Measurements from ENCODE around the gene NISCH. TPM values are rescaled to one million over a fixed set of nuclear protein-coding genes. Genes with fewer than 3 reads are reported as not detected.

NISCH gene
- total and polyA plus RNA-seq, 2 experiments from 2014 or later, result 18.4 to 76.4 TPM

DNA sequence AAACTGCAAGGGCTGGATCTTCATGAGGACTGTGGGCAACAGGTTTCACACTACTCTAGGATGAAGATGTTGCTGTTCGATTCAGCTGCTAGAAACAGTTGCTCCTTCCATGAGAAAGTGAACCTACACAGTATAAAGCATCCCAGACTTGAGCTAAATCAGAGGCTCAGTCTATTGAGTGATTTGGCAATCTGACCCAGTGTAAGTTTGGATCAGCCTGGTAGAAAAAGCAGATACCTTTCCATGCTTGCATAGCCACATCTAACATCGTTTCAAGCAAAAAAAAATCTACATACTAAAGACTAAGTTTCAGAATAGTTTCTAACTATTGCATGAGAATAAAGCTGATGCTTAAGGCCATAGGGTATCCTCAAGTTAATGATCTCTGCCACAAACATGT lies 85.6 kb downstream of the NISCH start:
- Histone ChIP-seq H3K4me2 (no peak overlapping the region), H3K27me3 (ENCODE audit: insufficient read depth) (no peaks in the 10 kb centered on the region), H3K79me2 (replicated peaks; ENCODE audit: insufficient read depth) (peaks cover 34% of the 10 kb centered on the region), H3K4me1 (ENCODE audit: insufficient read depth) (peaks cover 20% of the 10 kb centered on the region), H3F3A (replicated peaks; ENCODE audit: low read depth) (no peaks in the 10 kb centered on the region; the same call in none of the 2 replicates), H3K27ac (ENCODE audit: low read depth) (no peak overlapping the region), H3K9me2 (ENCODE audit: insufficient read depth) (no peaks in the 10 kb centered on the region), H3K36me3 (ENCODE audit: insufficient read depth) (peaks cover 4% of the 10 kb centered on the region; the same call in 1 of the 2 replicates), H3K4me3 (no peak overlapping the region), H2AFZ (no peak overlapping the region), H4K20me1 (replicated peaks; ENCODE audit: insufficient read depth) (peaks cover 54% of the 10 kb centered on the region)
- ATAC-seq, result no peak
- Mint-ChIP-seq H3K27me3 (ENCODE audit: insufficient read depth, low read depth, poor library complexity) (peaks cover 15% of the 10 kb centered on the region), H3K4me3 (no peak overlapping the region), H3K27ac (no peak overlapping the region), H3K4me1 (peaks cover 21% of the 10 kb centered on the region), H3K9me3 (no peaks in the 10 kb centered on the region), H3K36me3 (ENCODE audit: low read depth) (peaks cover 28% of the 10 kb centered on the region)
- TF ChIP-seq EZH2 (IDR thresholded peaks at IDR 0.05; ENCODE audit: low read depth, unreplicated experiment) (no peak), POLR2AphosphoS5 (IDR thresholded peaks at IDR 0.05; ENCODE audit: low read depth) (no peak), NANOG (IDR thresholded peaks at IDR 0.05; ENCODE audit: borderline replicate concordance) (no peak), JUNB (IDR thresholded peaks at IDR 0.05; ENCODE audit: unreplicated experiment) (no peak), CREB1 (CRISPR knock-in tag; IDR thresholded peaks at IDR 0.05; ENCODE audit: low read depth) (no peak), EZH2phosphoT487 (IDR thresholded peaks at IDR 0.05; ENCODE audit: unreplicated experiment) (no peak), STAT1 (IDR thresholded peaks at IDR 0.05; ENCODE audit: unreplicated experiment) (no peak), ZNF331 (CRISPR knock-in tag; IDR thresholded peaks at IDR 0.05; ENCODE audit: low read depth) (no peak), ZNF114 (CRISPR knock-in tag; IDR thresholded peaks at IDR 0.05) (no peak)
- TF ChIP-seq, protein P1, sequence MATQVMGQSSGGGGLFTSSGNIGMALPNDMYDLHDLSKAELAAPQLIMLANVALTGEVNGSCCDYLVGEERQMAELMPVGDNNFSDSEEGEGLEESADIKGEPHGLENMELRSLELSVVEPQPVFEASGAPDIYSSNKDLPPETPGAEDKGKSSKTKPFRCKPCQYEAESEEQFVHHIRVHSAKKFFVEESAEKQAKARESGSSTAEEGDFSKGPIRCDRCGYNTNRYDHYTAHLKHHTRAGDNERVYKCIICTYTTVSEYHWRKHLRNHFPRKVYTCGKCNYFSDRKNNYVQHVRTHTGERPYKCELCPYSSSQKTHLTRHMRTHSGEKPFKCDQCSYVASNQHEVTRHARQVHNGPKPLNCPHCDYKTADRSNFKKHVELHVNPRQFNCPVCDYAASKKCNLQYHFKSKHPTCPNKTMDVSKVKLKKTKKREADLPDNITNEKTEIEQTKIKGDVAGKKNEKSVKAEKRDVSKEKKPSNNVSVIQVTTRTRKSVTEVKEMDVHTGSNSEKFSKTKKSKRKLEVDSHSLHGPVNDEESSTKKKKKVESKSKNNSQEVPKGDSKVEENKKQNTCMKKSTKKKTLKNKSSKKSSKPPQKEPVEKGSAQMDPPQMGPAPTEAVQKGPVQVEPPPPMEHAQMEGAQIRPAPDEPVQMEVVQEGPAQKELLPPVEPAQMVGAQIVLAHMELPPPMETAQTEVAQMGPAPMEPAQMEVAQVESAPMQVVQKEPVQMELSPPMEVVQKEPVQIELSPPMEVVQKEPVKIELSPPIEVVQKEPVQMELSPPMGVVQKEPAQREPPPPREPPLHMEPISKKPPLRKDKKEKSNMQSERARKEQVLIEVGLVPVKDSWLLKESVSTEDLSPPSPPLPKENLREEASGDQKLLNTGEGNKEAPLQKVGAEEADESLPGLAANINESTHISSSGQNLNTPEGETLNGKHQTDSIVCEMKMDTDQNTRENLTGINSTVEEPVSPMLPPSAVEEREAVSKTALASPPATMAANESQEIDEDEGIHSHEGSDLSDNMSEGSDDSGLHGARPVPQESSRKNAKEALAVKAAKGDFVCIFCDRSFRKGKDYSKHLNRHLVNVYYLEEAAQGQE (IDR thresholded peaks at IDR 0.05; ENCODE audit: unreplicated experiment), result no peak
- TF ChIP-seq, protein P2, sequence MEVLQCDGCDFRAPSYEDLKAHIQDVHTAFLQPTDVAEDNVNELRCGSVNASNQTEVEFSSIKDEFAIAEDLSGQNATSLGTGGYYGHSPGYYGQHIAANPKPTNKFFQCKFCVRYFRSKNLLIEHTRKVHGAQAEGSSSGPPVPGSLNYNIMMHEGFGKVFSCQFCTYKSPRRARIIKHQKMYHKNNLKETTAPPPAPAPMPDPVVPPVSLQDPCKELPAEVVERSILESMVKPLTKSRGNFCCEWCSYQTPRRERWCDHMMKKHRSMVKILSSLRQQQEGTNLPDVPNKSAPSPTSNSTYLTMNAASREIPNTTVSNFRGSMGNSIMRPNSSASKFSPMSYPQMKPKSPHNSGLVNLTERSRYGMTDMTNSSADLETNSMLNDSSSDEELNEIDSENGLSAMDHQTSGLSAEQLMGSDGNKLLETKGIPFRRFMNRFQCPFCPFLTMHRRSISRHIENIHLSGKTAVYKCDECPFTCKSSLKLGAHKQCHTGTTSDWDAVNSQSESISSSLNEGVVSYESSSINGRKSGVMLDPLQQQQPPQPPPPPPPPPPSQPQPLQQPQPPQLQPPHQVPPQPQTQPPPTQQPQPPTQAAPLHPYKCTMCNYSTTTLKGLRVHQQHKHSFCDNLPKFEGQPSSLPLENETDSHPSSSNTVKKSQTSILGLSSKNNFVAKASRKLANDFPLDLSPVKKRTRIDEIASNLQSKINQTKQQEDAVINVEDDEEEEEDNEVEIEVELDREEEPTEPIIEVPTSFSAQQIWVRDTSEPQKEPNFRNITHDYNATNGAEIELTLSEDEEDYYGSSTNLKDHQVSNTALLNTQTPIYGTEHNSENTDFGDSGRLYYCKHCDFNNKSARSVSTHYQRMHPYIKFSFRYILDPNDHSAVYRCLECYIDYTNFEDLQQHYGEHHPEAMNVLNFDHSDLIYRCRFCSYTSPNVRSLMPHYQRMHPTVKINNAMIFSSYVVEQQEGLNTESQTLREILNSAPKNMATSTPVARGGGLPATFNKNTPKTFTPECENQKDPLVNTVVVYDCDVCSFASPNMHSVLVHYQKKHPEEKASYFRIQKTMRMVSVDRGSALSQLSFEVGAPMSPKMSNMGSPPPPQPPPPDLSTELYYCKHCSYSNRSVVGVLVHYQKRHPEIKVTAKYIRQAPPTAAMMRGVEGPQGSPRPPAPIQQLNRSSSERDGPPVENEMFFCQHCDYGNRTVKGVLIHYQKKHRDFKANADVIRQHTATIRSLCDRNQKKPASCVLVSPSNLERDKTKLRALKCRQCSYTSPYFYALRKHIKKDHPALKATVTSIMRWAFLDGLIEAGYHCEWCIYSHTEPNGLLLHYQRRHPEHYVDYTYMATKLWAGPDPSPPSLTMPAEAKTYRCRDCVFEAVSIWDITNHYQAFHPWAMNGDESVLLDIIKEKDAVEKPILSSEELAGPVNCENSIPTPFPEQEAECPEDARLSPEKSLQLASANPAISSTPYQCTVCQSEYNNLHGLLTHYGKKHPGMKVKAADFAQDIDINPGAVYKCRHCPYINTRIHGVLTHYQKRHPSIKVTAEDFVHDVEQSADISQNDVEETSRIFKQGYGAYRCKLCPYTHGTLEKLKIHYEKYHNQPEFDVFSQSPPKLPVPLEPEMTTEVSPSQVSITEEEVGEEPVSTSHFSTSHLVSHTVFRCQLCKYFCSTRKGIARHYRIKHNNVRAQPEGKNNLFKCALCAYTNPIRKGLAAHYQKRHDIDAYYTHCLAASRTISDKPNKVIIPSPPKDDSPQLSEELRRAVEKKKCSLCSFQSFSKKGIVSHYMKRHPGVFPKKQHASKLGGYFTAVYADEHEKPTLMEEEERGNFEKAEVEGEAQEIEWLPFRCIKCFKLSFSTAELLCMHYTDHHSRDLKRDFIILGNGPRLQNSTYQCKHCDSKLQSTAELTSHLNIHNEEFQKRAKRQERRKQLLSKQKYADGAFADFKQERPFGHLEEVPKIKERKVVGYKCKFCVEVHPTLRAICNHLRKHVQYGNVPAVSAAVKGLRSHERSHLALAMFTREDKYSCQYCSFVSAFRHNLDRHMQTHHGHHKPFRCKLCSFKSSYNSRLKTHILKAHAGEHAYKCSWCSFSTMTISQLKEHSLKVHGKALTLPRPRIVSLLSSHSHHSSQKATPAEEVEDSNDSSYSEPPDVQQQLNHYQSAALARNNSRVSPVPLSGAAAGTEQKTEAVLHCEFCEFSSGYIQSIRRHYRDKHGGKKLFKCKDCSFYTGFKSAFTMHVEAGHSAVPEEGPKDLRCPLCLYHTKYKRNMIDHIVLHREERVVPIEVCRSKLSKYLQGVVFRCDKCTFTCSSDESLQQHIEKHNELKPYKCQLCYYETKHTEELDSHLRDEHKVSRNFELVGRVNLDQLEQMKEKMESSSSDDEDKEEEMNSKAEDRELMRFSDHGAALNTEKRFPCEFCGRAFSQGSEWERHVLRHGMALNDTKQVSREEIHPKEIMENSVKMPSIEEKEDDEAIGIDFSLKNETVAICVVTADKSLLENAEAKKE (CRISPR knock-in tag; IDR thresholded peaks at IDR 0.05), result no peak
- TF ChIP-seq, protein P3, sequence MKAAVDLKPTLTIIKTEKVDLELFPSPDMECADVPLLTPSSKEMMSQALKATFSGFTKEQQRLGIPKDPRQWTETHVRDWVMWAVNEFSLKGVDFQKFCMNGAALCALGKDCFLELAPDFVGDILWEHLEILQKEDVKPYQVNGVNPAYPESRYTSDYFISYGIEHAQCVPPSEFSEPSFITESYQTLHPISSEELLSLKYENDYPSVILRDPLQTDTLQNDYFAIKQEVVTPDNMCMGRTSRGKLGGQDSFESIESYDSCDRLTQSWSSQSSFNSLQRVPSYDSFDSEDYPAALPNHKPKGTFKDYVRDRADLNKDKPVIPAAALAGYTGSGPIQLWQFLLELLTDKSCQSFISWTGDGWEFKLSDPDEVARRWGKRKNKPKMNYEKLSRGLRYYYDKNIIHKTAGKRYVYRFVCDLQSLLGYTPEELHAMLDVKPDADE (IDR thresholded peaks at IDR 0.05), result no peak
- TF ChIP-seq, protein P4, sequence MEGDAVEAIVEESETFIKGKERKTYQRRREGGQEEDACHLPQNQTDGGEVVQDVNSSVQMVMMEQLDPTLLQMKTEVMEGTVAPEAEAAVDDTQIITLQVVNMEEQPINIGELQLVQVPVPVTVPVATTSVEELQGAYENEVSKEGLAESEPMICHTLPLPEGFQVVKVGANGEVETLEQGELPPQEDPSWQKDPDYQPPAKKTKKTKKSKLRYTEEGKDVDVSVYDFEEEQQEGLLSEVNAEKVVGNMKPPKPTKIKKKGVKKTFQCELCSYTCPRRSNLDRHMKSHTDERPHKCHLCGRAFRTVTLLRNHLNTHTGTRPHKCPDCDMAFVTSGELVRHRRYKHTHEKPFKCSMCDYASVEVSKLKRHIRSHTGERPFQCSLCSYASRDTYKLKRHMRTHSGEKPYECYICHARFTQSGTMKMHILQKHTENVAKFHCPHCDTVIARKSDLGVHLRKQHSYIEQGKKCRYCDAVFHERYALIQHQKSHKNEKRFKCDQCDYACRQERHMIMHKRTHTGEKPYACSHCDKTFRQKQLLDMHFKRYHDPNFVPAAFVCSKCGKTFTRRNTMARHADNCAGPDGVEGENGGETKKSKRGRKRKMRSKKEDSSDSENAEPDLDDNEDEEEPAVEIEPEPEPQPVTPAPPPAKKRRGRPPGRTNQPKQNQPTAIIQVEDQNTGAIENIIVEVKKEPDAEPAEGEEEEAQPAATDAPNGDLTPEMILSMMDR (conservative IDR thresholded peaks at IDR 0.05; ENCODE audit: low read depth in 2 of 2), result no peak
- no peak for DNase-seq (ENCODE audit: low spot score)

Data from GM23338 (cell line).